Mammary epithelial cell (primary cell): Measurements from ENCODE around the gene LYRM2.

ENCODE experiments used
- CTCF ChIP-seq, 2 donors: IDR thresholded peaks in 1 of 2; conservative IDR thresholded peaks in 1 of 2; 2 replicates each; pipeline ENCODE4 v1.5.1; 2011 to 2012; ENCODE audit warnings: inconsistent platforms in 2 of 2, low read length in 2 of 2, mild to moderate bottlenecking in 2 of 2, control low read depth in 1 of 2, low read depth in 1 of 2; ENCODE audit not compliant: insufficient read depth in 1 of 2; ENCODE audit errors: extremely low read depth in 1 of 2
- EZH2 ChIP-seq: IDR thresholded peaks from 2 replicates; pipeline ENCODE4 v1.6.1; 2012; ENCODE audit warnings: low read length, inconsistent platforms, borderline replicate concordance

GRCh38 chr6:89562093-89562973 lies 76.2 kb downstream of the LYRM2 start:
- no peak for TF ChIP-seq CTCF (conservative IDR thresholded peaks at IDR 0.05 in 1 of 2, IDR thresholded peaks at IDR 0.05 in 1 of 2; ENCODE audit: extremely low read depth in 1 of 2, insufficient read depth in 1 of 2, low read depth in 1 of 2, low read length in 2 of 2)
- no peak for TF ChIP-seq EZH2
